HG03342 (cell line): Measurements from ENCODE around the gene OR5A1.

Source experiments
- ATAC-seq: cut with Tn5 transposase; IDR thresholded peaks from one replicate; pipeline ENCODE4 v1.9.1; 2021; ENCODE audit warnings: mild to moderate bottlenecking, moderate library complexity; ENCODE audit not compliant: unreplicated experiment

OR5A1 gene

GRCh38 chr11:59475176-59475575 is 38.9 kb downstream of the OR5A1 start:
- ATAC-seq: no peak

GRCh38 chr11:59479906-59480305 is 43.6 kb downstream of the OR5A1 start:
- ATAC-seq: no peak

GRCh38 chr11:59480359-59480758 is 44.1 kb downstream of the OR5A1 start:
- no peak for ATAC-seq
